ENCODE results near the gene ARRB1. TPM values are rescaled to one million over a fixed set of nuclear protein-coding genes. Genes with fewer than 3 reads are reported as not detected.

The ARRB1 gene
- 100 to 1,000 TPM in 1 of 5 experiments, 10 to 100 TPM in 4; 47.8 to 104 (median 63.9) TPM for total RNA-seq
- polyA plus RNA-seq: 1 to 10 TPM; 7.5 to 9.0 TPM
- total RNA-seq: 52.8 reads per million, percentile 72 among the genes with 10 or more reads in this experiment

GRCh38 chr11:75351541-75351790 lies at the start of gene ARRB1:
Gene ARRB1 (minus strand): TSS chr11:75351661. CDS start chr11:75351607, 54 bp downstream.
- Histone ChIP-seq H3K9me3 (ENCODE audit: control insufficient read depth in 2 of 3, low read length in 3 of 3) (no peaks in the 10 kb centered on the region), H3K27ac (ENCODE audit: low read depth, low read length) (peak within 1 kb of the TSS; percentile 83), H3K27me3 (ENCODE audit: control insufficient read depth in 2 of 2, insufficient read depth in 2 of 2, low read length in 2 of 2) (no peaks in the 10 kb centered on the region), H3K4me1 (ENCODE audit: control insufficient read depth in 2 of 2, insufficient read depth in 2 of 2, low read length in 2 of 2) (peaks cover 9 to 56% of the 10 kb centered on the region in 2 donors), H3K36me3 (ENCODE audit: control insufficient read depth in 2 of 3, insufficient read depth in 3 of 3, low read length in 3 of 3) (no peaks in the 10 kb centered on the region), H3K4me3 (ENCODE audit: low read length) (peak within 1 kb of the TSS; percentile 87)
- intact Hi-C loops (cut with micrococcal nuclease): loop anchor here (1.0 to 2.0 kb wide), 3 partner anchors 22 to 48 kb away; partner anchors contain the start of gene RPS3 (in 1 of the 2)
- Mint-ChIP-seq H3K27ac (peak within 1 kb of the TSS; percentile 80 to 98 (median 96)), H3K4me1 (peaks cover 66 to 83% (median 73%) of the 10 kb centered on the region in 7 donors), H3K4me3 (peak within 1 kb of the TSS; percentile 84 to 97 (median 94)), H3K36me3 (peaks cover 0 to 8% (median 0%) of the 10 kb centered on the region in 5 donors), H3K9me3 (peaks cover 0 to 4% (median 0%) of the 10 kb centered on the region in 11 donors), H3K27me3 (no peaks in the 10 kb centered on the region)
- ChIA-PET CTCF (interaction anchor here (1.2 to 5.7 kb wide), 4 partner anchors 11 to 36 kb away, joined by 4 to 36 read pairs (median 19); no protein-coding TSS in a partner anchor), POLR2A (interaction anchor here (0.8 to 8.6 kb wide), 7 partner anchors 10 to 74 kb away, joined by 3 to 94 read pairs (median 16); no protein-coding TSS in a partner anchor)
- DNase-seq (peak in 1 of 9 donors; percentile 71), ATAC-seq (no peak)

DNA sequence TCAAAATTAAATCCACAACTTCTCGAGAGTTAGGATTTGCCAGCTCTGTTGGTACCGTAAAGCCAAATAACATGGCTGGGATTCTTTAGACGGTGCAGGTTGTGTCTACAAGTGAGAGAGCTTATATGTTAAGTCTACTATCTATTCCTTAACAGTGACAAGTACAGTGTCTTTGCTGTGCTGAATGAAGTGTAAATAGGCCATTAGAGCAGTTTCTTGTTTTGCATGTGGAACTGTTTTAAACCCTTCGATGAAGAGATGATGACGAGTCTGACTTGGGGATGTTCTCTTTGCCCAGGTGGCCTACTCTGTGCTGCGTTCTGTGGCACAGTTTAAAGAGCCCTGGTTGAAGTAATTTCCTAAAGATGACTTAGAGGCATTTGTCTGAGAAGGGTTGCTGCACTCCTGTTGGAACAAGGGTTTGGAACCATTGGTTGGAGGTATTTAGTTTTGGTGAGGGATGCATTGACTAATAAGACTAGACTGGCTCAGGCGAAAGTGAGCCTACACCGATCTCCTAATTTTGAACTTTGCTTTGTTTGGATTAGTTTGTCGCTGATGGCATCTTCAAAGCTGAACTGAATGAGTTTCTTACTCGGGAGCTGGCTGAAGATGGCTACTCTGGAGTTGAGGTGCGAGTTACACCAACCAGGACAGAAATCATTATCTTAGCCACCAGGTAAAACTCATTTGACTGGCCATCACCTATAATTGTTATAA lies 48.8 kb upstream of the ARRB1 start:
- Mint-ChIP-seq H3K36me3 (peaks cover 0 to 40% (median 20%) of the 10 kb centered on the region in 5 donors), H3K27ac (peak overlapping the region; percentile 94 to 99 (median 96)), H3K4me3 (peak overlapping the region; percentile 87 to 99 (median 94)), H3K4me1 (peaks cover 20 to 58% (median 49%) of the 10 kb centered on the region in 7 donors), H3K9me3 (no peaks in the 10 kb centered on the region), H3K27me3 (peaks cover 0 to 9% (median 0%) of the 10 kb centered on the region in 5 donors)
- peak in 7 of 9 donors; percentile 18 to 44 (median 35) for DNase-seq
- Histone ChIP-seq H3K4me1 (ENCODE audit: control insufficient read depth in 2 of 2, insufficient read depth in 2 of 2, low read length in 2 of 2) (peaks cover 16 to 17% of the 10 kb centered on the region in 2 donors), H3K9me3 (ENCODE audit: control insufficient read depth in 2 of 3, low read length in 3 of 3) (no peaks in the 10 kb centered on the region), H3K27me3 (ENCODE audit: control insufficient read depth in 2 of 2, insufficient read depth in 2 of 2, low read length in 2 of 2) (no peaks in the 10 kb centered on the region), H3K4me3 (ENCODE audit: low read length) (peak overlapping the region; percentile 80), H3K27ac (ENCODE audit: low read depth, low read length) (peak overlapping the region; percentile 86), H3K36me3 (ENCODE audit: control insufficient read depth in 2 of 3, insufficient read depth in 3 of 3, low read length in 3 of 3) (peaks cover 10 to 44% (median 30%) of the 10 kb centered on the region in 3 experiments)
- ChIA-PET POLR2A (interaction anchor here (0.8 to 2.6 kb wide), 10 partner anchors 8 to 138 kb away, joined by 3 to 22 read pairs (median 4); no protein-coding TSS in a partner anchor), CTCF (interaction anchor here (0.5 to 1.1 kb wide), 7 partner anchors 16 to 257 kb away, joined by 3 to 4 read pairs (median 3); no protein-coding TSS in a partner anchor)
- peak; percentile 24 for ATAC-seq
- intact Hi-C loops (cut with micrococcal nuclease): no loop called here

DNA sequence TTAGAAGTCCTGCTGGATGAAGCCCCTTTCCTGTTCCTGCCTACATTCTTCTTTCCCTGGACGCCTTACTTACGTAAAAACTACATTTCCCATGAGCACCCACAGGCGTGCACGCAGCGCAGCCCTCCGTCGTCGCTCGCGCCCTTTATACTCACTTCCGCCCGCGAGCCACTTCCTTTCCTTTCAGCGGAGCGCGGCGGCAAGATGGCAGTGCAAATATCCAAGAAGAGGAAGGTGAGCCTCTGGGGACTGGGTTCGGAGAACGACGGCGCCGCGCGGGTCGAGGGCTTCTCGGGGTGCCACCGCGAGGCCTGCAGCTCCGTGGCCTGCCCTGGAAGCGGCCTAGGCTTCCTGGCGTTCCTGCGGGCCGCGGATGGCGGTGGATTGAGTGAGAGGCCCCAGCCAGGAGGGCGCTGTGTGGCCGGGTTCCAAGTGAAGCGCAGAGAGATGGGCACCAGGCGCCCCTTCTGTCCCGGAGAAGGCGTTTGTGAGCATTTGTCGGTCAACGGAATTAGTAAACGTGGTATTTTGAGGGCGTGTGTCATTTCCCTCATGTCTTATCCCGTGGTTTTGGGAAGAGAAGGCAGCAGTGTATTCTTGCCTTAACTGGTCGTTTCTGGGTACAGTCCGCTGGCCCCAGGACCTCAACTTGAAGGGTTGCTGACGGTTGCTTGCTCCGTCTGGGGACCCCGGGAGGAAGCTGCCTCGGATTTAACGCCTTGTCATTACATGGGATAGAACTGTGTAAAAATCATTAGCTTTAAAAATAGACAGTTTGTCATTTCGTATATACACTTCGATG lies 48.1 kb upstream of the ARRB1 start, which contains the start of gene RPS3:
Gene RPS3 (plus strand): TSS at position 175 of the 802 bp plus-strand sequence. CDS start 30 bp downstream, at position 205.
- no peaks in the 10 kb centered on the region for H3K9me3 ChIP-seq (ENCODE audit: control insufficient read depth in 2 of 3, low read length in 3 of 3)
- no peaks in the 10 kb centered on the region for H3K27me3 ChIP-seq (ENCODE audit: control insufficient read depth in 2 of 2, insufficient read depth in 2 of 2, low read length in 2 of 2)
- ChIA-PET POLR2A (interaction anchor here (0.8 to 2.6 kb wide), 10 partner anchors 8 to 137 kb away, joined by 3 to 22 read pairs (median 4); no protein-coding TSS in a partner anchor), CTCF (interaction anchor here (0.5 to 1.1 kb wide), 7 partner anchors 15 to 256 kb away, joined by 3 to 4 read pairs (median 3); no protein-coding TSS in a partner anchor)
- H3K4me3 ChIP-seq (ENCODE audit: low read length): peak within 1 kb of the TSS; percentile 80
- DNase-seq (peak; percentile 81 to 91 (median 88)), ATAC-seq (peak; percentile 96)
- Mint-ChIP-seq H3K27ac (peak within 1 kb of the TSS; percentile 94 to 99 (median 96)), H3K9me3 (no peaks in the 10 kb centered on the region), H3K36me3 (peaks cover 0 to 40% (median 20%) of the 10 kb centered on the region in 5 donors), H3K4me3 (peak within 1 kb of the TSS; percentile 87 to 99 (median 94)), H3K4me1 (peaks cover 20 to 54% (median 48%) of the 10 kb centered on the region in 7 donors), H3K27me3 (peaks cover 0 to 11% (median 0%) of the 10 kb centered on the region in 5 donors)
- peak within 1 kb of the TSS; percentile 86 for H3K27ac ChIP-seq (ENCODE audit: low read depth, low read length)
- intact Hi-C loops (cut with micrococcal nuclease): loop anchor here (1.0 to 10.0 kb wide), 10 partner anchors 11 to 451 kb away; partner anchors contain the start of genes SPCS2 (in 2 of the 2), UVRAG (in 2 of the 2), XRRA1 (in 2 of the 2) and ARRB1 (in 1 of the 2)
- peaks cover 9 to 36% (median 28%) of the 10 kb centered on the region in 3 experiments for H3K36me3 ChIP-seq (ENCODE audit: control insufficient read depth in 2 of 3, insufficient read depth in 3 of 3, low read length in 3 of 3)
- H3K4me1 ChIP-seq (ENCODE audit: control insufficient read depth in 2 of 2, insufficient read depth in 2 of 2, low read length in 2 of 2): peaks cover 16 to 17% of the 10 kb centered on the region in 2 donors

GRCh38 chr11:75398906-75399305 lies 47.4 kb upstream of the ARRB1 start:
- CTCF ChIA-PET: interaction anchor here (1.1 to 2.1 kb wide), 3 partner anchors 10 to 119 kb away, joined by 4 to 8 read pairs (median 6); no protein-coding TSS in a partner anchor
- peak overlapping the region; percentile 87 to 99 (median 94) for H3K4me3 Mint-ChIP-seq
- Histone ChIP-seq H3K9me3 (ENCODE audit: control insufficient read depth in 2 of 3, low read length in 3 of 3) (no peaks in the 10 kb centered on the region), H3K27me3 (ENCODE audit: control insufficient read depth in 2 of 2, insufficient read depth in 2 of 2, low read length in 2 of 2) (no peaks in the 10 kb centered on the region), H3K4me1 (ENCODE audit: control insufficient read depth in 2 of 2, insufficient read depth in 2 of 2, low read length in 2 of 2) (peaks cover 16 to 17% of the 10 kb centered on the region in 2 donors), H3K27ac (ENCODE audit: low read depth, low read length) (no peak overlapping the region), H3K36me3 (ENCODE audit: control insufficient read depth in 2 of 3, insufficient read depth in 3 of 3, low read length in 3 of 3) (peaks cover 9 to 30% (median 24%) of the 10 kb centered on the region in 3 experiments), H3K4me3 (ENCODE audit: low read length) (no peak overlapping the region)
- H3K36me3 Mint-ChIP-seq: peaks cover 0 to 33% (median 16%) of the 10 kb centered on the region in 5 donors
- no peak for DNase-seq
- no peaks in the 10 kb centered on the region for H3K9me3 Mint-ChIP-seq
- peak overlapping the region in 8 of 9 donors; percentile 94 to 99 (median 96) for H3K27ac Mint-ChIP-seq
- H3K27me3 Mint-ChIP-seq: peaks cover 0 to 11% (median 0%) of the 10 kb centered on the region in 5 donors
- ATAC-seq: no peak
- intact Hi-C loops (cut with micrococcal nuclease): loop anchor here (1.0 to 10.0 kb wide), 10 partner anchors 11 to 450 kb away; partner anchors contain the start of genes SPCS2 (in 2 of the 2), UVRAG (in 2 of the 2), XRRA1 (in 2 of the 2) and ARRB1 (in 1 of the 2)
- POLR2A ChIA-PET: interaction anchor here (1.2 to 2.6 kb wide), 3 partner anchors 11 to 123 kb away, joined by 3 to 22 read pairs (median 4); no protein-coding TSS in a partner anchor
- peaks cover 20 to 48% (median 42%) of the 10 kb centered on the region in 7 donors for H3K4me1 Mint-ChIP-seq

DNA sequence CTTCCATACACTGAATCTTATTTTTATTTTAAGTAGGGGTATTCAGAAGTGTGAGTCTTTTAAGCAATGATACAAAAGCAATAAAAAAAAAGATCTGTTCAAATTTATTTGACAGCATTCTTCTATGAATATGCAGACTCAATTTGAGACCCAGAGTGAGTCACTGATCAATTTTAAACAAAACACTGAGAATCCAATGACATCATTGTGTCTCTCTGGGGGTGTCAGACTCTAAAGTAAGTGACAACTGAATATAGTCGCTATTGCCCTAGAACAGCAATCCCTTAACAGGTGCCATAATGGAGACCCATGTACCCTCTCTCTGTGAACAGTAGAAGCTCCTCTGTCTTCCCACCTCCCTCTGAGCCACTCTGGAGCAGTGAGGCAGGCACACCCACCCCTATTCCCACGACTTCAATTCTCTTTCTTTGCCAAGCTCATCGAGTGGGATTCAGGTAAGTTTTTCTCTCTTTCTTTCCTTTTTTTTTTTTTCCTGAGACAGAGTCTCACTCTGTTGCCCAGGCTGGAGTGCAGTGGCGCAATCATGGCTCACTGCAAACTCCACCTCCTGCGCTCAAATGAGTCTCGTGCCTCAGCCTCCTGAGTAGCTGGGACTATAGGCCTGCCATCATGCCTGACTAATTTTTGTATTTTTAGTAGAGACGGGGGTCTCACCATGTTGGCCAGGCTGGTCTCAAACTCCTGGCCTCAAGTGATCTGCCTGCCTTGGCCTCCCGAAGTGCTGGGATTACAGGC lies 42.8 kb upstream of the ARRB1 start:
- peaks cover 0 to under 1% (median 0%) of the 10 kb centered on the region in 5 donors for H3K36me3 Mint-ChIP-seq
- no peaks in the 10 kb centered on the region for H3K9me3 ChIP-seq (ENCODE audit: control insufficient read depth in 2 of 3, low read length in 3 of 3)
- ChIA-PET POLR2A (interaction anchor here (1.5 kb wide), 1 partner anchor 11 kb away, joined by 4 read pairs; no protein-coding TSS in a partner anchor), CTCF (interaction anchor here (0.6 to 16.2 kb wide), 2 partner anchors 36 to 117 kb away, joined by 3 to 416 read pairs; no protein-coding TSS in a partner anchor)
- DNase-seq (no peak), ATAC-seq (no peak)
- peaks cover 0 to 8% (median 3%) of the 10 kb centered on the region in 7 donors for H3K4me1 Mint-ChIP-seq
- no peaks in the 10 kb centered on the region for H3K36me3 ChIP-seq (ENCODE audit: control insufficient read depth in 2 of 3, insufficient read depth in 3 of 3, low read length in 3 of 3)
- no peak overlapping the region for H3K27ac ChIP-seq (ENCODE audit: low read depth, low read length)
- peaks cover 0 to 22% (median 0%) of the 10 kb centered on the region in 5 donors for H3K27me3 Mint-ChIP-seq
- intact Hi-C loops (cut with micrococcal nuclease): loop anchor here in 1 of 2 donors (10.0 kb wide), 1 partner anchor 421 kb away; the partner anchor contains the start of gene UVRAG
- no peaks in the 10 kb centered on the region for H3K27me3 ChIP-seq (ENCODE audit: control insufficient read depth in 2 of 2, insufficient read depth in 2 of 2, low read length in 2 of 2)
- H3K4me3 ChIP-seq (ENCODE audit: low read length): no peak overlapping the region
- H3K9me3 Mint-ChIP-seq: no peaks in the 10 kb centered on the region
- no peak overlapping the region for H3K27ac Mint-ChIP-seq
- H3K4me1 ChIP-seq (ENCODE audit: control insufficient read depth in 2 of 2, insufficient read depth in 2 of 2, low read length in 2 of 2): no peaks in the 10 kb centered on the region
- no peak overlapping the region for H3K4me3 Mint-ChIP-seq

All from naive thymus-derived CD4-positive, alpha-beta T cell (primary cell).